GM18498 (cell line): ENCODE data around the gene STRN.
"Not testable (repeated sequence)": the region's sequence is repeated elsewhere in the genome, so short reads cannot be mapped to it uniquely, and the experiment has no call there.

Source experiments
- ATAC-seq: cut with Tn5 transposase; IDR thresholded peaks from one replicate; pipeline ENCODE4 v1.9.1; 2021; ENCODE audit warnings: mild to moderate bottlenecking, moderate library complexity; ENCODE audit not compliant: unreplicated experiment

STRN gene, protein sequence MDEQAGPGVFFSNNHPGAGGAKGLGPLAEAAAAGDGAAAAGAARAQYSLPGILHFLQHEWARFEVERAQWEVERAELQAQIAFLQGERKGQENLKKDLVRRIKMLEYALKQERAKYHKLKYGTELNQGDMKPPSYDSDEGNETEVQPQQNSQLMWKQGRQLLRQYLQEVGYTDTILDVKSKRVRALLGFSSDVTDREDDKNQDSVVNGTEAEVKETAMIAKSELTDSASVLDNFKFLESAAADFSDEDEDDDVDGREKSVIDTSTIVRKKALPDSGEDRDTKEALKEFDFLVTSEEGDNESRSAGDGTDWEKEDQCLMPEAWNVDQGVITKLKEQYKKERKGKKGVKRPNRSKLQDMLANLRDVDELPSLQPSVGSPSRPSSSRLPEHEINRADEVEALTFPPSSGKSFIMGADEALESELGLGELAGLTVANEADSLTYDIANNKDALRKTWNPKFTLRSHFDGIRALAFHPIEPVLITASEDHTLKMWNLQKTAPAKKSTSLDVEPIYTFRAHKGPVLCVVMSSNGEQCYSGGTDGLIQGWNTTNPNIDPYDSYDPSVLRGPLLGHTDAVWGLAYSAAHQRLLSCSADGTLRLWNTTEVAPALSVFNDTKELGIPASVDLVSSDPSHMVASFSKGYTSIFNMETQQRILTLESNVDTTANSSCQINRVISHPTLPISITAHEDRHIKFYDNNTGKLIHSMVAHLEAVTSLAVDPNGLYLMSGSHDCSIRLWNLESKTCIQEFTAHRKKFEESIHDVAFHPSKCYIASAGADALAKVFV

DNA sequence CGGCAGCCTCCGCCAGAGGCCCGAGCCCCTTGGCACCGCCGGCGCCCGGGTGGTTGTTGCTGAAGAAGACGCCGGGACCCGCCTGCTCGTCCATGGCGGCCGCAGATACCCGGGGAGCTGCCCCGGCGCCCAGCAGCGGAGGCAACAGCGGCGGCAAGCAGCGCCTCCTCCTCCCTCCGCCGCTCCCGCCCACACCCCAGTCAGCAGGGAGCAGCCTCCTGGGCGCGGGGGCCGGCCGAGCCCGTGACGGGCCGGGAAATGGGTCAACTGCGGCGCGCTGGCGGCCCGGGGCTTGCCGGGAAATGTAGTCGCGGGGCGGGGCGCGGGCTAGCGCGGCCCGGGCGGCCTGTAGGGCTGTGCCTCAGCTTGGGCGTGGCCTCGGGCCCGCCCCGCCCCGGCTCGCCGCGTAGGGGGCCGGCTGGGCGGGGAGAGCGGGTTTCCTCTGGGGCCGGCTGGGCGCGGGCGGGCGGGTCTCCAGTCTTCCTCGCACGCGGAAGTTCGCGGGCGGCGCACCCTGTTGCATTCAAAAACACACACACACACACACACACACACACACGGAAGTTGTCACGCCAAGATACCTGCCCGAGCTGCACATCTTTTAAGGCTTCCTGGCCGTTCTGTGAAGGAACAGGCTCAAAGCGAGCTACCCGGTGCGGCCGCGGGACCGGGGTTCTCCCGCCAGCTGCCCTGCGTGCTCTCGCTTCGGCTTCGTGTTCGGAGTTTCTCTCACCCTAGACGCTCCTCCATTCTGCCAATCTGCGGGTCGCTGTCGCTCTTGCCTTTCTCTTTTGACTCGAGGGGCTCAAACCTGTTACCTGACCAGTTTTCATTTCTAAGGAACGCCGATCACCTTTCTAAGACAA is at the start of gene STRN:
Gene STRN (minus strand): TSS at position 167 of the 866 bp plus-strand sequence. CDS start 73 bp downstream, at position 94.
- ATAC-seq, result peak; percentile 96

DNA sequence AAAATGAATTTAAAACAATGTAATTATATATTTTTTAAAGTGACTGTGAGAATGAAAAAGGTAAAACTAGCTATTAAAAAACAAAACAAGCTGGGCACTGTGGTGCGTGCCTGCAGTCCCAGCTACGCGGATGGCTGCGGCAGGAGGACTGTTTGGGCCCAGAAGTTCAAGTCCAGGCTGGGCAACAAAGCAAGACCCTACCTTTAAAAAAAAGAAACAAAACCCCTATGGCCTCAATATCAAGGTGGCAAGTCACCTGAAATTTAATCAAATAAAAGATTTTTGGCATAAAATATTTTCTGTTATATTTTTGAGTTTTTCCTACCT is 46.9 kb upstream of the STRN start:
- peak; percentile 33 for ATAC-seq

DNA sequence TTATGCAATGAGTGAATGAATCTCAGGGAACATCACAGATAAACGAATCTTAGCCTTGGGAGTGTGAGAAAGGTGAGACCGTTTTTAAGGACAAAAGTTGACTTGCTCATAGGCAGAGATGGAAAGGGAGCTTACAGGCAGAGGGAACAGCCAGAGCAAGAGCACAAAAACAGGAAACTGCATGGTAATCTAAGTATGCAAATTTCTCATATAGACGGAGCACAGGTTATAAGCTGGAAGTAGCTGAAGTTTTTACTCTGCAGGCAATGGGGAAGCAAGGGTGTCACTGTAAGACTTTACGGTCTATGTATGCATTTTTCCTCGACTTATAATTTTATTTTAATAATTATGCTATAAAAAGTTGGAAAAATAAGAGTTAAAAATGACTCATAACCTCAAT is 44.8 kb upstream of the STRN start:
- peak; percentile 39 for ATAC-seq

DNA sequence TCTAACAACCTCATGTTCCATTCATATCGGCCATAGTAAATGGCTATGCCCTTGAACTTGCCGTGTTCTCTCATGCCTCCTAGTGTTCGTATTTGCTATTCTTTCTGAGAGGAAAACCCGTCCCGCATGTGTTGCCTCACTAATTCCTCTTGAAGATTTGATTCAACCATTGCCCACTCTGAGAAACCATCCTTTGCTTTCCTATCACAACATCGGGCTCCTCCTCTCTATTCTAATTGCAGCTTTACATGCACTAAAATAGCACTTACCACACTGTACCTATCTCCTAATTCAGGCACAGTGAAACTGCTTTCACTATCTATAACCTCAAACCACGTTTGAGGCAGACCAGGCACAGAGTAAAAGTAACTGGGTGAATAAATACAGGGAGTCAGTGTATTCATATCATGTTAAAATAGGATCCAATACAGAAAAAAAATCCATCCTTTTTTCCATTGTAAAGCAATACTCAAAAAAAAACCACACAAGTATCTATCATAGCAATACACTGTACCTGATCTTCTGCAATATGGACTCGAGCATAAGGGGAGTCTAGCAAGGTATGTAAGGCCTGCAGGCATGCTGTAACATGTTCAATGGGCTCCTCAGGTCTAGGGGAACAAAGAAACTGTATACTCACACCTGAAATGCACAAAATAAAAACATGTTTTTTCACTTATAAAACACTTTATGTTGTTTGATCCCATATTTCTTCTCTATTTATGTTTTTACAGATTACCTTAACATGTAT is 39.0 kb upstream of the STRN start:
- peak; percentile 99 for ATAC-seq

DNA sequence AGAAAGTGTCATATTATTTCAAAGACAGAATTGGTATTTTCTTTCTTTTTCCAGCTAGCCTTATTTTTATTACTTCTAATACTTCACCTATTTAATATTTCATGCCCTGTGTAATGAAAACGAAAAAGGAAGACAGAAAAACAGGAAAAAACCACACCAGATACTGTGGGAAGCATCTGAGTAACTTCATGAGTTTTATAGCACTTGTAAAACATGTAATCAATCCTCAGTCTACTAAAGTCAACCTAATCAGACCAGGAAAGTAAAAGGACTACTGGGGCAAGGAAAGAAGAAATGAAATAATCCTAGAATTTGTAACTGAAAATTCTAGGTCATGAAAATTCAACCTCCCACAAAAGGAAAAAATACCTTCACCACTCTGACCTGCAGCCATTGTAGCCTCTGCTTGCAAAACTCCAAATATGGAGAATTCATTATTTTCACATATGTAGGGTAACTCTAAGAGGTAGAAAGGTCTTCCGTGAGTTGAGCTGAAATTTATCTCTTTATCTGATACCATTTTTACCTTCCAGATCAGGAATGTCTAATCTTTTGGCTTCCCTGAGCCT is 34.7 kb upstream of the STRN start:
- ATAC-seq, result no peak

DNA sequence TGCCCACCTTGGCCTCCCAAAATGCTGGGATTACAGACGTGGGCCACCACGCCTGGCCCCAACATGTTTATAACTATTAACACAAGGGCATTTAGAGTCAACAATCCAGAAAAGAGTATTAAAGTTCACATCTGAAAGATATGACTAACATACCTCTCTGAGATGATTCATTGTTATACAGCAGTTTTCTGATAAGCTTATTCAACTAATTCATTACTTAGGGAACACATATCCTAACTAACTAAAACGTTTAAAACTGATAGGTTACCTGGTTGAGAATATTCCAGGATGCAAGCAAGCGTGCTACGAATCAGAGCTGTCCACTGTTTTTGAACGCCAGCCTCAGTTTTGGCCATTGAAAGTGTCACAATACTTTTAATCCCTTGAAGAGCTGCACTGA is 34.0 kb upstream of the STRN start:
- ATAC-seq, result no peak

DNA sequence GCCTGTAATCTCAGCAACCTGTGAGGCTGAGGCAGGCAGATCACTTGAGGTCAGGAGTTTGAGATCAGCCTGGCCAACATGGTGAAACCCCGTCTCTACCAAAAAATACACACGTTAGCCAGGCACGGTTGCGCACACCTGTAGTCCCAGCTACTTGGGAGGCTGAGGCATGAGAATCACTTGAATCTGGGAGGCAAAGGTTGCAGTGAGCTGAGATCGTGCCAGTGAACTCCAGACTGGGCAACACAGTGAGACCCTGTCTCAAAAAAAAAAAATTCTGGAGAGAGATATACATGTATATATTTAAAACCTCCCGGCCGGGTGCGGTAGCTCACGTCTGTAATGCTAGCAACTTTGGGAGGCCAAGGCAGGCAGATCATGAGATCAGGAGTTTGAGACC is 33.1 kb upstream of the STRN start:
- ATAC-seq, result not testable (repeated sequence)

DNA sequence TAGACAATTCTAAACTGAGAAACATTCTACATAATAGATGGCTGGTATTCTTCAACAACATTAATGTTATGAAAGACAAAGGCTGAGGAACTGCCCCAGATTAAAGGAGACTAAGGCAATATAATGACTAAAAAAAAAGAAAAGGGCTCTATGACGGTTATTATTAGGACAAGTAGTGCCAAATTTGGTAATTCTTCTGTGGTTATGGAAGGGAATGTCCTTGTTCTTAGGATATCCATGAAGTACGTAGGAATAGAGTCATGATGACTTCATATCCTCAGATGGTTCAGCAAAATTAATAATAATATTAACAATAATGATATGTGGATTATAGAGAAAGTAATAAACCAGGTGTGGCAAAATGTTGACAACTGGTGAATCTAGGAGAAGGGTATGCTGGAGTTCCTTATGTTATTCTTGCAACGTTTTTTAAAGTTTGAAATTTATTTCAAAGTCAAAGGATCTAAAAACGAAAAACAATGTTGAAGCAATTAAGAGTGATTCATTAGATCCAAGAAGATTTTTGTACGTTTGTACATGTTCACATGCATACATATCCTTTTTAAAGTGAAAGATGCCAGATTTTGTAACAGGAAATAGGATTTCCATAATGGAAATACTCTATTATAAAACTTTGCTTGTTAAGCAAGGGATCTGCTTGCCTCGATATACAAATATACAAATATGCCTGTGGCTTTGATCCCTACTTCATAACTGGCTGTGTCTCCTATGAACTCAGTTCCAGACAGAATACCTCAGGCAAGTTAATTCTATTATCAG is 27.7 kb upstream of the STRN start:
- ATAC-seq, result no peak

DNA sequence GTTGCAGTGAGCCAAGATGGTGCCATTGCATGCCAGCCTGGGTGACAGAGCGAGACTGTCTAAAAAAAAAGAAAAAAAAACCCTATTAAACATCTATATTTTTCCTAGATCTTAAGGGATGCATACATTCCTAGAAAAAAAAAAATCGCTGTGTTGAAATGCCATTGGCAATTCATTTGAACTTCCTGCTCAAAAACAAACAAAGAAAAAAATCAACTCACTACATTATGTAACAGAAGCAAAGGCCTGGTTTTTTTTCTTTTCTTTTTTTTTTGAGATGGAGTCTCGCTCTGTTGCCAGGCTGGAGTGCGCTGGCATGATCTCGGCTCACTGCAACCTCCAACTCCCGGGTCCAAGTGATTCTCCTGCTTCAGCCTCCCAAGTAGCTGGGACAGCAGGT is 21.7 kb upstream of the STRN start:
- no peak for ATAC-seq

DNA sequence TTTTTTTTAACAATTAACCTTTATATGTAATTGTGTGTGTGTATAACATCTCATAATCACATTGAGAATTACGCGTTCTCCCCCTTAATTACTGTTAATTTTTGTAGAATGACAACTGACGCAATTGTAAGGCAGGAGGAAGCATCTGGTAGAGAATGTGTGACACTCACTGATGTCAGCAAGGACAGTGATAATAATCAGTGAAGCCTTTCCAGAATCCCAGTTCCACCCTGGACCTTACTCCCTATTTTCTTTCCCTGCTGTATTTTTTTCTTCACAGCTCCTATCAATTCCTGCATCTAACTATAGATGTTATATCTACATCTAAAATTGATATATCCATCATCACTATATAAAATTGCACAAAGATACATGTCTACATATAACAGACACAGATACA is 16.1 kb upstream of the STRN start:
- no peak for ATAC-seq

DNA sequence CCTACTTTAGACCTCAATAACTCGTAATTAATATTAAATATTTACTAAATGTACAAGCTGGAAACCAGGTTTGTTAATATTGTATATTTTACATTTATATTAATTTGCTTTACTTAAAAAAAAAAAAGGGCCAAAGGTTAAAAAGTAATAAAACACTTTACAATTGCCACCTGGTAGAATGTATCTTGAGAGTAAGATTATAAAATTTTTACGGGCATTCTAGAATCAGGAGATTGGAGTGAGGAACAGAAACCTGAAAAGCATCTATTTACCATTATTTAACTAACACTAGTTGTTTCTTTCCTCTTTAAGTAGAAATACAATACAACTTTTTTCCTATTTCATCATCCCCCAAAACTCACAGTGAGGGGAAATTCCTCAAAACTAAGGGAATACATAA is 15.6 kb upstream of the STRN start:
- ATAC-seq, result no peak

DNA sequence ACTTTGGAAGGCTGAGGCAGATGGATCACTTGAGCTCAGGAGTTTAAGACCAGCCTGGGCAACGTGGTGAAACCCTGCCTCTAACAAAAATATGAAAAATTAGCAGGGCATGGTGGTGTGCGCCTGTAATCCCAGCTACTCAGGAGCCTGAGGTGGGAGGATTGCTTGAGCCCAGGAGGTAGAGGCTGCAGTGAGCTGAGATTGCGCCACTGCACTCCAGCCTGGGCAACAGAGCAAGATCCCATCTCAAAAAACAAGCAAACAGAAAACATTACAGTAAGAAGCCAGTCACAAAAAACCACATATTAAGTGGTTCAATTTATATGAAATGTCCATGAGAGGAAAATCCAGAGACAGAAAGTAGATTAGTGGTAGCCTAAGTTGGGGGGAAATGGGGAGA is 12.7 kb upstream of the STRN start:
- not testable (repeated sequence) for ATAC-seq

DNA sequence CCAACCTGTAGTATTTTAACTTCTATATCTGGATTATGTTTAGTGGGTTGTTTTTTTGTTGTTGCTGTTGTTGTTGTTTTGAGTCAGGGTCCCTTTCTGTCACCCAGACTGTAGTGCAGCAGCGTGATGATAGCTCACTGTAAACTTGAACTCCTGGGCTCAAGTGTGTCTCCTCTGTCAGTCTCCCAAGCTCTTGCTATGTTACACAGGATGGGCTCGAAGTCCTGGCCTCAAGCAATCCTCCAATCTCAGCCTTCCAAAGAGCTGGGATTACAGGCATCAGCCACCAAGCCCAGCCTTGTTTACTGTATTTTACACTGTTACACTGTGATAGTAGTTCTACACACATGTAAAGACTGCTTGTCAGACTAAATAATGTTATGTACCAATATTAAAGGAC is 9.7 kb upstream of the STRN start:
- no peak for ATAC-seq

DNA sequence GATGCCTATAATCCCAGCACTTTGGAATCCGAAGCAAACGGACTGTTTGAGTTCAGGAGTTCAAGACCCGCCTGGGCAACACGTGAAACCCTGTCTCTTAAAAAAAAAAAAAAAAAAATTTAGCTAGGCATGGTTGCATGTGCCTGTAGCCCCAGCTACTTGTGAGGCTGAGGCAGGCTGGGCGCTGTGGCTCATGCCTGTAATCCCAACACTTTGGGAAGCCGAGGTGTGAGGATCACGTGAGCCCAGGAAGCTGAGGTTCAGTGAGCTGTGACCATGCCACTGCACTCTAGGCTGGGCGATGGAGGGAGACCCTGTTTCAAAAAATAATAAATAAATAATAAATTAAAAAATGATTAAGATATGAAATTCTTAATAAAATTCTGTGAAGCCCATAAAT is 9.0 kb upstream of the STRN start:
- no peak for ATAC-seq

DNA sequence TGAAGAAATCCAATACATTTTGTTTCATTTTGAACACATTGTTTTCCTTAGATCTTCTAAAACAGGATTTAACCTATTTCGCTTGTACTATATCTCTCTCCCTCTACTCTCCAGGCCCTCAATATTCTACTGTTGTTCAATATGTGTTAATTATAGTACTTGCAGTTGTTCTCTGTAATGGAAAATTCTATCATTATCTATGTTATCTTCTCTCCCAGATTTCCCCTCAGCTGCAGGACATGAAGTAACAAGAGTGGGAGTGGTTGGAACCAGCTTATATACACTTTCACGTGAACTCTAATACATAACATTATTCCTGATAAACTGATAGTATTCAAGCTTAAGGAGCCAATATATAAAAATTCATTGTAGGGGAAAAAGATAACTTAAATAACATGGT is 7.0 kb upstream of the STRN start:
- ATAC-seq, result no peak

DNA sequence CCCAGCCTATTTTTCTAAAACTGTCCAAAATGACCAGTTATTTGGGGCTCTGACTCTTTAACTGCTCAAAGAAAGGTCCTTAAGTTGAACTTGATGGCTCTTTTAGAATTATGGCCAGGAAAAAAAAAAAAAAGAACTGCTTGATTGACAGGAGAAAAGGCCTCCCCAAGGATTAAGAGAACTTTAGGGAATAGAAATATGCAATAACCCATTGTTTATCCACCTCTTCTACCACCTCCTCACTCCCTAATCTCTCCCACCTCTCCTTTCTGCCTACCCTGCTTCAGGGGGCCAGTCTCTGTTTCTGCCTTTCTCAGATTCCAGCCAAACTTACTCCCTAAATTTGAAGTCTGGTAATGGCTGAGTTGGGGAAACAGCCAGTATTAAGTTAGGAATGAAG is 5.7 kb upstream of the STRN start:
- no peak for ATAC-seq

DNA sequence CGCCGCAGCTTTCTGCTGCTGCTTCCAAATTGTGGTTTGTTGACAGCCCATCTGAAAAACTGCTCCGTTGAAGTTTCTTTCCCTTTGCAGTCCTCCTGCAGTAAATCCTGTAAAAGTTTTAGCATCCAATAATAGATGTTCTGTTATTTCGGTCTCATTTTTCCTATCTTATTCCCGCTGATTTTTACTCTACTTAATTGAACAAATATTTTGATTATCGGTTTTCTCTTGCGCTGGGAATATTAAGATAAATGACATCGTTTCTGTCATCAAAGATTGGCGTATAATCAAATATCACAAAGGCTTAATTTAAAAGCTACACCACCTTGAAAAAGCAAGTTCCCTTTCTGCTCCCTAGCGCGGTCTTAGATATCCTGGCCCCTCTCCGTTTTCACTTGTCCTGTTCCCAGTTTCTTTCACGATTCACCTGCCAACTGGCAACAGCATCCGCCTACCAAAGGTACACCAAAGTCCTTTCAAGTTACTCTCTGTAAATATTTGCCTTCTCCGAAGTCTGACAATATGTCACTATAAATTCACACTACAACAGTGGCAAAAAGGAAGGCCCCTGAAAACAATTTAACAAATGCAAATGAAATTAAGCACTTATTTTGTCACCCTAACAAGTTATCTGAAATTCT is 1.0 kb upstream of the STRN start:
- ATAC-seq, result no peak

DNA sequence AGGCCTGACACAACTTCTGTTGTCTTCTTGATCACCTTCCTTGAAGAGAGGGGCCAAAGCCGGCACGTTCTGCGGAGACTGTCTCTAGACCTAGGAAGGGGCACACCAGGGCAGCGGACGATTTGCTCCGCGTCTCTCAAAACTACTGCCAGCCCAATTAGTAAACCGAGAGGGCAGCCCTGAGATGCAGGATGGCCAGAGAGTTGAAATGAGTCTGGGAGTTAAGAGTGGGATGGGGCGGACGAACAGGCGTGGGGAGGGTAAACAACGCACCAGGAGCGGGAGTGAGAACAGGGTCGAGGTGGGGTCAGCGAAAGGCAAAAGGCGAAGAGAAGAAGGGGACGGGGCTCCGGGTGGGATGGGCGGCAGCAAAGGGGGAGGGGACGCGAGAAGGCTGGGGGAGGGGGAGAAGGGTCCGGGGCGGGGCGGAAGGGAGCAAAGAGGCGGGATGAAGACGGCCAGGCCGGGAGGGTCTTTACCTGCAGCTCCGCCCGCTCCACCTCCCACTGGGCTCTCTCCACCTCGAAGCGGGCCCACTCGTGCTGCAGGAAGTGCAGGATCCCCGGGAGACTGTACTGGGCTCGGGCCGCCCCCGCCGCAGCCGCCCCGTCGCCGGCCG is 476 bp downstream of the STRN start:
- ATAC-seq, result peak; percentile 42

DNA sequence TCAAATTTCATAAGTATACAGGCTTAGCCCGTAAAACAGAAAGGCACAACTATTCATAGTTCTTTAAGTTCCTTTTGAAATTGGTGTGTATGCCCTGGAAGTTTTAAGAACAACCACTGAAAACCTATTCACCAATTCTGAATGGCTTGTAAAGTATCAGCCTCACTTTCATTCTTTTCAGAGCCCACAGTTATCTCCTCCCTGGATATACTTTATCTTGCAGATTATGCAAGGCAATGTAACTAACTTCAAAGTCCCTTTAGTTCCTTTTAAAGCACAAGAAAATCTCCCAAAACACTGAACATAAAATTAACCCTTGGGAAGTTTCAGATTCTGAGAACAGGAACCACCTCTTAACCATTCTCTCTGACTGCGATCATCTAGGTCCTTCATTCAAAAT is 1.1 kb downstream of the STRN start:
- ATAC-seq, result no peak
